ENCODE data around the gene SLC23A2. TPM values are rescaled to one million over a fixed set of nuclear protein-coding genes. Genes with fewer than 3 reads are reported as not detected.

Gene SLC23A2
- total RNA-seq, 2 donors from 2014 or later = 4.6 to 5.1 TPM

DNA sequence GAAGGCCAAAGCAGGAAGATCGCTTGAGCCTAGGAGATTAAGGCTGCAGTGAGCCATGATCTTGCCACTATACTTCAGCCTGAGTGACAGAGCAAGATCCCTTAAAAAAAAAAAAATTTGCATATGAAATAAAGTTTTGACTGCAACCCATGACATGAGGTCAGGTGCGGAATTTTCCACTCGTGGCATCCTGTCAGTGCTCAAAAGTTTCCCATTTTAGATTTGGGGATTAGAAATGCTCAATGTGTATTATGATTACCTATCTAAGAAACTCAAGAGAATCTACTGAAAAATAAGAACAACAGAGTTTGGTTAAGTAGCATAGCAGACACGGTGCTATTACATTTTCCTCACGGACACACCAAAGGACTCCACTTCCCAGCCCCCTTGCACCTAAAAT, 11.7 kb downstream of the SLC23A2 start:
- Histone ChIP-seq H3K9ac (ENCODE audit: low read depth in 2 of 2, low read length in 2 of 2) (no peak overlapping the region), H3K36me3 (no peaks in the 10 kb centered on the region), H3K4me1 (no peaks in the 10 kb centered on the region), H3K4me3 (no peak overlapping the region), H3K9me3 (no peaks in the 10 kb centered on the region), H3K27ac (no peak overlapping the region), H3K27me3 (no peaks in the 10 kb centered on the region)
- intact Hi-C loops (cut with DNase I) = no loop called here
- no peak for DNase-seq
- TF ChIP-seq, protein P1, sequence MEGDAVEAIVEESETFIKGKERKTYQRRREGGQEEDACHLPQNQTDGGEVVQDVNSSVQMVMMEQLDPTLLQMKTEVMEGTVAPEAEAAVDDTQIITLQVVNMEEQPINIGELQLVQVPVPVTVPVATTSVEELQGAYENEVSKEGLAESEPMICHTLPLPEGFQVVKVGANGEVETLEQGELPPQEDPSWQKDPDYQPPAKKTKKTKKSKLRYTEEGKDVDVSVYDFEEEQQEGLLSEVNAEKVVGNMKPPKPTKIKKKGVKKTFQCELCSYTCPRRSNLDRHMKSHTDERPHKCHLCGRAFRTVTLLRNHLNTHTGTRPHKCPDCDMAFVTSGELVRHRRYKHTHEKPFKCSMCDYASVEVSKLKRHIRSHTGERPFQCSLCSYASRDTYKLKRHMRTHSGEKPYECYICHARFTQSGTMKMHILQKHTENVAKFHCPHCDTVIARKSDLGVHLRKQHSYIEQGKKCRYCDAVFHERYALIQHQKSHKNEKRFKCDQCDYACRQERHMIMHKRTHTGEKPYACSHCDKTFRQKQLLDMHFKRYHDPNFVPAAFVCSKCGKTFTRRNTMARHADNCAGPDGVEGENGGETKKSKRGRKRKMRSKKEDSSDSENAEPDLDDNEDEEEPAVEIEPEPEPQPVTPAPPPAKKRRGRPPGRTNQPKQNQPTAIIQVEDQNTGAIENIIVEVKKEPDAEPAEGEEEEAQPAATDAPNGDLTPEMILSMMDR (IDR thresholded peaks at IDR 0.05) = no peak

- H3K4me1 ChIP-seq = no peaks in the 10 kb centered on the region
- no peak overlapping the region for H3K27ac ChIP-seq
- no peaks in the 10 kb centered on the region for H3K27me3 ChIP-seq
- intact Hi-C loops (cut with DNase I) = no loop called here
- H3K9me3 ChIP-seq = no peaks in the 10 kb centered on the region
- no peak overlapping the region for H3K4me3 ChIP-seq
- H3K36me3 ChIP-seq = no peaks in the 10 kb centered on the region
- H3K9ac ChIP-seq (ENCODE audit: low read depth in 2 of 2, low read length in 2 of 2) = no peak overlapping the region
- TF ChIP-seq, protein P1 (IDR thresholded peaks at IDR 0.05) = no peak
- no peak for DNase-seq
Measured at GRCh38 chr20:4987130-4987529, 14.2 kb downstream of the SLC23A2 start.

DNA sequence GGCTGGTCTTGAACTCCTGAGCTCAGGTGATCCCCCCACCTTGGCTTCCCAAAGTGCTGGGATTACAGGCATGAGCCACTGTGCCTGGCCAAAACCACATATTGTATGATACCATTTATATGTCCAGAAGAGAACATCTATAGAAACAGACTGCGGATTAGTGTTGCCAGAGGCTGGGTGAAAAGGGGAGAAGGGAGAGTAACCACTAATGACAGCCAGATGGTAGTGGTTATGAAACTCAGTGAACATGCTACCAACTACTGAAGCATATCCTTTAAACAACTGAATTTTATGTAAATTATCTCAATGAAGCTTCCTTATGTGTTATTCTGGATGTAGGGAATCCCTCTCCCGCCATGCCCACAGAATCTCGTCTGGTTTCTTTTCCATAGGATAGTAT, 15.7 kb downstream of the SLC23A2 start:
- Histone ChIP-seq H3K27ac (no peak overlapping the region), H3K36me3 (no peaks in the 10 kb centered on the region), H3K9ac (ENCODE audit: low read depth in 2 of 2, low read length in 2 of 2) (no peak overlapping the region), H3K4me3 (no peak overlapping the region), H3K9me3 (no peaks in the 10 kb centered on the region), H3K4me1 (no peaks in the 10 kb centered on the region), H3K27me3 (no peaks in the 10 kb centered on the region)
- intact Hi-C loops (cut with DNase I) = no loop called here
- DNase-seq = no peak
- TF ChIP-seq, protein P1 (IDR thresholded peaks at IDR 0.05) = no peak

DNA sequence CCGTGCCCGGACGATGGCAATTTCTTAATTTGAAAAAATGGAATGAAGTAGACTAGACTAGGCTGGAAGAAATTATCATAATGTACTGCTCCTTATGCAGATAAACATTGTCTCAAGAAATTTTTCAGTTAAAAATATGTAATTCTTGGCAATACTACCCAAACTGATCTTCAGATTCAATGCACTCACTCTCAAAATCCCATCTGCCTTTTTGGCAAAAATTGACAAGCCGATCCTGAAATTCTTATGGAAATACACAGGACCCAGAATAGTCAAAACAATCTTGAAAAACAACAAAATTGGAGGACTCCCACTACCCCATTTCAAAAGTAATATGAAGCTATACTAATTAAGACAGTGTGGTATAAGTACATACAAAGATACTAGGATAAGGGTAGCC, 19.0 kb downstream of the SLC23A2 start:
- DNase-seq = no peak
- no peaks in the 10 kb centered on the region for H3K4me1 ChIP-seq
- TF ChIP-seq, protein P1 (IDR thresholded peaks at IDR 0.05) = no peak
- H3K27me3 ChIP-seq = no peaks in the 10 kb centered on the region
- H3K27ac ChIP-seq = no peak overlapping the region
- intact Hi-C loops (cut with DNase I) = no loop called here
- H3K4me3 ChIP-seq = no peak overlapping the region
- H3K9ac ChIP-seq (ENCODE audit: low read depth in 2 of 2, low read length in 2 of 2) = no peak overlapping the region
- no peaks in the 10 kb centered on the region for H3K9me3 ChIP-seq
- no peaks in the 10 kb centered on the region for H3K36me3 ChIP-seq

DNA sequence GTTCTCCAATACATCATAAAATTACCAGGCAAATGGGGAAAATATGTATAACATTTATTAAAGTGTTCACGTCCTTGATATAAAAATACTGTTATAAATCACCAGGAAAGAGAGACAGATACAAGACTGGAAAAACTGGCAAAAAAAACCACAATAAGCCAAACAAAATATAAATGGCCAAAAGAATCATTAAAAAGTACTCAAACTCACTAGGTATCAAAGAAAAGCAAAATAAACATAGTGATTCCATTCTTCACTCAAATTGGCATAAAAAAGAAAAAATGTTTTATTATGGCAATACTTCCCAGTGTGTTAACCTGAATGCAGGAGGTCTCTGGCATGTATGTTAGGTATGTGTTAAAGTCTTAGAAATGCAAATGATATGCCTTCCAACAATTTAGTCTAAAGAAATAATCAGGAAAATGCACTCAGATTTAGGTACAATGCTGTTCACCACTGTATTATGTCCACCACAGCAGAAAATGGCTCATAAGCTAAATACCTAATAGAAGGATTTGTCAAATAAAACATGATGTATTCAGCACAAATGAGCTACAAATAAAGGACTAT, 21.4 kb downstream of the SLC23A2 start:
- Histone ChIP-seq H3K4me3 (no peak overlapping the region), H3K27me3 (no peaks in the 10 kb centered on the region), H3K9ac (ENCODE audit: low read depth in 2 of 2, low read length in 2 of 2) (no peak overlapping the region), H3K9me3 (no peaks in the 10 kb centered on the region), H3K4me1 (no peaks in the 10 kb centered on the region), H3K36me3 (no peaks in the 10 kb centered on the region), H3K27ac (no peak overlapping the region)
- no peak for DNase-seq
- intact Hi-C loops (cut with DNase I) = no loop called here
- TF ChIP-seq, protein P1 (IDR thresholded peaks at IDR 0.05) = no peak

Data from colonic mucosa (tissue), 4 donors.